Measurements from ENCODE around the gene MC3R.

MC3R gene

GRCh38 chr20:56211051-56211450, 37.5 kb upstream of the MC3R start:
- CTCF ChIA-PET = no interaction called here
- no peak for TF ChIP-seq ZNF221 (tag by site-specific recombination; IDR thresholded peaks at IDR 0.05; ENCODE audit: borderline replicate concordance)
- no peak for TF ChIP-seq ZNF707 (tag by site-specific recombination; IDR thresholded peaks at IDR 0.05)
- no peak for TF ChIP-seq ZNF391 (tag by site-specific recombination; IDR thresholded peaks at IDR 0.05; ENCODE audit: borderline replicate concordance, low read depth)
- POLR2A ChIA-PET = no interaction called here

GRCh38 chr20:56212091-56212490, 36.4 kb upstream of the MC3R start:
- POLR2A ChIA-PET = no interaction called here
- Histone ChIP-seq H3K4me3 (ENCODE audit: low read depth, low read length) (no peak overlapping the region), H3K4me1 (ENCODE audit: control insufficient read depth, insufficient read depth, low read length) (no peaks in the 10 kb centered on the region), H3K27ac (ENCODE audit: extremely low read depth, low read depth, low read length) (no peak overlapping the region), H3K9me3 (ENCODE audit: control insufficient read depth, insufficient read depth, low read depth, low read length) (no peaks in the 10 kb centered on the region), H3K36me3 (ENCODE audit: control insufficient read depth in 2 of 2, insufficient read depth in 1 of 2, low read length in 2 of 2) (no peaks in the 10 kb centered on the region)
- CTCF ChIA-PET = no interaction called here
- no peak for TF ChIP-seq KLF8 (tag by site-specific recombination; IDR thresholded peaks at IDR 0.05)
- TF ChIP-seq OSR2 (tag by site-specific recombination; IDR thresholded peaks at IDR 0.05) = no peak

More at GRCh38 chr20:56211051-56211450, 37.5 kb upstream of the MC3R start:
- Histone ChIP-seq H3K9me3 (ENCODE audit: control insufficient read depth, insufficient read depth, low read depth, low read length) (no peaks in the 10 kb centered on the region), H3K4me1 (ENCODE audit: control insufficient read depth, insufficient read depth, low read length) (no peaks in the 10 kb centered on the region), H3K27ac (ENCODE audit: extremely low read depth, low read depth, low read length) (no peak overlapping the region), H3K4me3 (ENCODE audit: low read depth, low read length) (no peak overlapping the region), H3K36me3 (ENCODE audit: control insufficient read depth in 2 of 2, insufficient read depth in 1 of 2, low read length in 2 of 2) (no peaks in the 10 kb centered on the region)

- no peak overlapping the region for H3K27ac ChIP-seq (ENCODE audit: extremely low read depth, low read depth, low read length)
- no peak overlapping the region for H3K4me3 ChIP-seq (ENCODE audit: low read depth, low read length)
- TF ChIP-seq ZNF692 (tag by site-specific recombination; IDR thresholded peaks at IDR 0.05) = no peak
- no peak for TF ChIP-seq WT1 (tag by site-specific recombination; IDR thresholded peaks at IDR 0.05)
- no peak for TF ChIP-seq ZXDB (tag by site-specific recombination; IDR thresholded peaks at IDR 0.05)
- TF ChIP-seq PRDM6 (tag by site-specific recombination; IDR thresholded peaks at IDR 0.05) = no peak
- TF ChIP-seq ZNF16 (tag by site-specific recombination; IDR thresholded peaks at IDR 0.05; ENCODE audit: low read depth) = no peak
- TF ChIP-seq ZNF23 (tag by site-specific recombination; IDR thresholded peaks at IDR 0.05; ENCODE audit: borderline replicate concordance) = no peak
- no peak for TF ChIP-seq SP7 (tag by site-specific recombination; IDR thresholded peaks at IDR 0.05)
- no peak for TF ChIP-seq ZNF221 (tag by site-specific recombination; IDR thresholded peaks at IDR 0.05; ENCODE audit: borderline replicate concordance)
- no peak for TF ChIP-seq GLI2 (tag by site-specific recombination; IDR thresholded peaks at IDR 0.05; ENCODE audit: borderline replicate concordance, low read depth)
- TF ChIP-seq KLF10 (tag by site-specific recombination; IDR thresholded peaks at IDR 0.05) = no peak
- no peak for TF ChIP-seq ZNF133 (tag by site-specific recombination; IDR thresholded peaks at IDR 0.05)
- no peak for TF ChIP-seq ZNF544 (tag by site-specific recombination; IDR thresholded peaks at IDR 0.05)
- TF ChIP-seq ZNF449 (tag by site-specific recombination; IDR thresholded peaks at IDR 0.05) = no peak
- TF ChIP-seq ZFHX2 (tag by site-specific recombination; conservative IDR thresholded peaks at IDR 0.05) = no peak
- no peak for TF ChIP-seq KLF7 (tag by site-specific recombination; IDR thresholded peaks at IDR 0.05; ENCODE audit: borderline replicate concordance)
- no peak for TF ChIP-seq ZNF404 (tag by site-specific recombination; IDR thresholded peaks at IDR 0.05)
- no peak for TF ChIP-seq ZNF211 (tag by site-specific recombination; IDR thresholded peaks at IDR 0.05; ENCODE audit: low read depth)
- TF ChIP-seq ZNF423 (tag by site-specific recombination; IDR thresholded peaks at IDR 0.05) = no peak
- no peak for TF ChIP-seq GLI4 (tag by site-specific recombination; IDR thresholded peaks at IDR 0.05)
- ChIA-PET POLR2A (no interaction called here), CTCF (no interaction called here)
- H3K36me3 ChIP-seq (ENCODE audit: control insufficient read depth in 2 of 2, insufficient read depth in 1 of 2, low read length in 2 of 2) = no peaks in the 10 kb centered on the region
- no peaks in the 10 kb centered on the region for H3K4me1 ChIP-seq (ENCODE audit: control insufficient read depth, insufficient read depth, low read length)
- no peaks in the 10 kb centered on the region for H3K9me3 ChIP-seq (ENCODE audit: control insufficient read depth, insufficient read depth, low read depth, low read length)
Measured at GRCh38 chr20:56213321-56213720, 35.2 kb upstream of the MC3R start.
